Ectodermal cell (in vitro differentiated cells): ENCODE measurements around the gene HIVEP1.

Experiments
- H3K27ac ChIP-seq: 2 replicates; pipeline ENCODE4 v1.7.0; 2013; ENCODE audit warnings: mild to moderate bottlenecking, low read depth, low read length; ENCODE audit not compliant: insufficient read depth, poor library complexity, severe bottlenecking
- H3K27me3 ChIP-seq: 2 replicates; pipeline ENCODE4 v1.7.0; 2013; ENCODE audit warnings: mild to moderate bottlenecking, low read length; ENCODE audit not compliant: insufficient read depth, control insufficient read depth, poor library complexity, severe bottlenecking
- H3K36me3 ChIP-seq: one replicate; pipeline ENCODE4 v1.7.0; 2013; ENCODE audit warnings: low read length; ENCODE audit not compliant: control insufficient read depth, insufficient read depth
- H3K4me1 ChIP-seq: one replicate; pipeline ENCODE4 v1.7.0; 2013; ENCODE audit warnings: low read length; ENCODE audit not compliant: control insufficient read depth, insufficient read depth
- H3K4me3 ChIP-seq: 2 replicates; pipeline ENCODE4 v1.7.0; 2013; ENCODE audit warnings: low read depth, low read length, control low read depth; ENCODE audit not compliant: insufficient read depth
- H3K9me3 ChIP-seq: 2 replicates; pipeline ENCODE4 v1.7.0; 2013; ENCODE audit warnings: mild to moderate bottlenecking, low read length, moderate library complexity; ENCODE audit not compliant: control insufficient read depth
- WGBS, 2 experiments: methylation state at CpG; one replicate each; pipeline ENCODE4 v1.1.7; 2013; ENCODE audit warnings: missing lambda C conversion rate in 2 of 2; 5-methylcytosine and 5-hydroxymethylcytosine counted together

The HIVEP1 gene

DNA sequence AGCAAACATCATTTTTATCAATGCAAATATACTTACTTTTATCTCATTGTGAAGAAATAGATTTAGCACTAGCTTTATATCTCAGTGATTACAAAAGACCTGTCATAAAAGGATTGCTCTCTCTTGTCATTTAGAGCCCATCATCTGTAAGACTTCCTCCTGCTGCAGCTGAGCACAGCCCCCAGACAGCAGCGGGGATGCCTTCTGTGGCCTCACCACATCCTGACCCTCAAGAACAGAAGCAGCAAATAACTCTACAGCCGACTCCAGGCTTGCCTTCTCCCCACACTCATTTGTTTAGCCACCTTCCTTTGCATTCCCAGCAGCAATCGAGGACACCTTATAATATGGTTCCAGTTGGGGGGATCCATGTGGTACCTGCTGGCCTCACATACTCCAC is 151.0 kb downstream of the HIVEP1 start:
- Histone ChIP-seq H3K4me1 (no peaks in the 10 kb centered on the region), H3K36me3 (peaks cover 9% of the 10 kb centered on the region), H3K27ac (no peak overlapping the region), H3K4me3 (no peak overlapping the region), H3K27me3 (no peaks in the 10 kb centered on the region), H3K9me3 (no peaks in the 10 kb centered on the region)
- WGBS, 2 experiments = 92 to 96% methylated on average over 3 of the region's 3 CpGs

DNA sequence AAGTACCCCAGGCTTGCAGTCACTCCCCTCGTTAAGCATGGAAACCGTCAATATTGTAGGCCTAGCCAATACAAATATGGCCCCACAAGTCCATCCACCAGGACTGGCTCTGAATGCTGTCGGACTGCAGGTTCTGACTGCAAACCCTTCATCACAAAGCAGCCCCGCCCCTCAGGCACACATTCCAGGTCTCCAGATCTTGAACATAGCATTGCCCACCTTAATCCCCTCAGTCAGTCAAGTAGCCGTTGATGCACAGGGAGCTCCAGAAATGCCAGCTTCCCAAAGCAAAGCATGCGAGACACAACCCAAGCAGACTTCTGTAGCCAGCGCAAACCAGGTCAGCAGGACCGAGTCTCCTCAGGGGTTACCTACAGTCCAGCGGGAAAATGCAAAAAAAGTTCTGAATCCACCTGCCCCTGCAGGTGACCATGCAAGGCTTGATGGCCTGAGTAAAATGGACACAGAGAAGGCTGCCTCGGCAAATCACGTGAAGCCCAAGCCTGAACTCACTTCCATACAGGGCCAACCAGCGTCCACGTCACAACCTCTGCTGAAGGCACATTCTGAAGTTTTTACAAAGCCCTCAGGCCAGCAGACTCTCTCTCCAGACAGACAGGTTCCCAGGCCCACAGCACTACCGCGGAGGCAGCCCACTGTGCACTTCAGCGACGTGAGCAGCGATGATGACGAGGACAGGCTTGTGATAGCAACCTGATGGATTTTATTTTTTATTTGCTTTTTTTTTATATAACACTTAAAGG is 151.8 kb downstream of the HIVEP1 start:
- H3K36me3 ChIP-seq = peaks cover 9% of the 10 kb centered on the region
- 94 to 96% methylated on average over 19 of the region's 19 CpGs for WGBS, 2 experiments
- no peaks in the 10 kb centered on the region for H3K27me3 ChIP-seq
- H3K4me3 ChIP-seq = no peak overlapping the region
- no peaks in the 10 kb centered on the region for H3K9me3 ChIP-seq
- no peaks in the 10 kb centered on the region for H3K4me1 ChIP-seq
- no peak overlapping the region for H3K27ac ChIP-seq

GRCh38 chr6:12164508-12164770 is 152.3 kb downstream of the HIVEP1 start:
- peaks cover 9% of the 10 kb centered on the region for H3K36me3 ChIP-seq
- no peak overlapping the region for H3K27ac ChIP-seq
- H3K27me3 ChIP-seq = no peaks in the 10 kb centered on the region
- no peaks in the 10 kb centered on the region for H3K4me1 ChIP-seq
- H3K9me3 ChIP-seq = no peaks in the 10 kb centered on the region
- H3K4me3 ChIP-seq = no peak overlapping the region

DNA sequence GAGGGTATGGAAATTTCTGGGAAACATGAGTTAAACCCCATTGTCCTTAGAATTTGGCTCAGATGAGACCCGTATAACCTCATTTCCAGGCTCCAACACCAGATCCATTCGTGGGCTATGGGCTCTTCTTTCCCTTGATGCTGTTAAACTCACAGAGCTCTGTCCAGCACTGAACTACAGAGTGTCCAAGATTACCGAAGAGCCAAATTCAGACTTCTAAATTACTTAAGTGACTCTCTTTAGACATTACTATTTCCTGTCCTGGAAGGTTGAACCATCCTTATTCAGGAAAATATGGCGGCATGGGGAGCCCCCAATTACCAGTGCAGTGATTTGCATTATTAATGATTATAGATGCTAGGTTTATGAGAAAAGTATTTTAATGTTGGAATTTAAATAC is 153.2 kb downstream of the HIVEP1 start:
- no peaks in the 10 kb centered on the region for H3K4me1 ChIP-seq
- H3K27me3 ChIP-seq = no peaks in the 10 kb centered on the region
- no peak overlapping the region for H3K27ac ChIP-seq
- no peak overlapping the region for H3K4me3 ChIP-seq
- peaks cover 9% of the 10 kb centered on the region for H3K36me3 ChIP-seq
- WGBS, 2 experiments = 94 to 96% methylated on average over 3 to 4 of the region's 4 CpGs
- H3K9me3 ChIP-seq = no peaks in the 10 kb centered on the region

DNA sequence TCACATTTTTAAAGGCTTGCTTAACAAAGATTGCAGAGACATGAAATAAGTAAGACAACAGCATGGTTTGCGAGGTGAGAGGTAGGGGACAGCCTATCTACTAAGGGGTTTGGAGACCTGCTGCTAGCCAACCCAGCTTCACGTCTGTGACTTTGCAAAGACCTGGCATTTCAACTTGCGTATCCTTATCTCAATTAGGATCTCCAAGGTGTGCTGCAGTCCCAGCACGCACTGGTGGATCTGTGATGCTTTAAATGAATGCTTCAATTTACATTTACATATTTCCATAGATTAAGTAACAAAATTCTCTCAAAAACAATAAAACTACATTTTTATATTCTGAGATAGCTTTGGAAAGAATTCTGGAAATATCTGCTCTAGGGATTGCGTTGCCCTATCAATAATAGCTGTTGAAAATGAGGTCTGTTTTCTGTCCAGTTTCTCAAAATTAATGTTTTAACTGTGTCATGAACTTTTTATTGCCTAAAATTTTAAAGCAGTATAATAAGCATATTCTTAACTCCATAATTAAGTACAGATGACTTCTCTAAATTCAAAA is 153.7 kb downstream of the HIVEP1 start:
- H3K4me3 ChIP-seq = no peak overlapping the region
- H3K36me3 ChIP-seq = peaks cover 9% of the 10 kb centered on the region
- no peaks in the 10 kb centered on the region for H3K9me3 ChIP-seq
- no peaks in the 10 kb centered on the region for H3K27me3 ChIP-seq
- no peaks in the 10 kb centered on the region for H3K4me1 ChIP-seq
- no peak overlapping the region for H3K27ac ChIP-seq
- 92 to 97% methylated on average over 3 to 5 of the region's 5 CpGs for WGBS, 2 experiments

- H3K9me3 ChIP-seq = no peaks in the 10 kb centered on the region
- 86 to 92% methylated on average over 1 of the region's 1 CpG for WGBS, 2 experiments
- peaks cover 8% of the 10 kb centered on the region for H3K4me1 ChIP-seq
- H3K4me3 ChIP-seq = no peak overlapping the region
- H3K27ac ChIP-seq = no peak overlapping the region
- H3K36me3 ChIP-seq = peaks cover under 1% of the 10 kb centered on the region
- no peaks in the 10 kb centered on the region for H3K27me3 ChIP-seq
These were observed 157.3 kb downstream of the HIVEP1 start for GRCh38 chr6:12169377-12169776.

- no peaks in the 10 kb centered on the region for H3K27me3 ChIP-seq
- H3K27ac ChIP-seq = no peak overlapping the region
- no peaks in the 10 kb centered on the region for H3K36me3 ChIP-seq
- peaks cover 8% of the 10 kb centered on the region for H3K4me1 ChIP-seq
- H3K9me3 ChIP-seq = no peaks in the 10 kb centered on the region
- no peak overlapping the region for H3K4me3 ChIP-seq
- WGBS, 2 experiments = 92 to 93% methylated on average over 13 of the region's 13 CpGs
These were observed 158.4 kb downstream of the HIVEP1 start for GRCh38 chr6:12170351-12171092.

- H3K27me3 ChIP-seq = no peaks in the 10 kb centered on the region
- peaks cover 8% of the 10 kb centered on the region for H3K4me1 ChIP-seq
- WGBS, 2 experiments = 86 to 89% methylated on average over 5 of the region's 5 CpGs
- H3K36me3 ChIP-seq = no peaks in the 10 kb centered on the region
- H3K9me3 ChIP-seq = no peaks in the 10 kb centered on the region
- no peak overlapping the region for H3K27ac ChIP-seq
- no peak overlapping the region for H3K4me3 ChIP-seq
These were observed 159.6 kb downstream of the HIVEP1 start for GRCh38 chr6:12171717-12172116.

DNA sequence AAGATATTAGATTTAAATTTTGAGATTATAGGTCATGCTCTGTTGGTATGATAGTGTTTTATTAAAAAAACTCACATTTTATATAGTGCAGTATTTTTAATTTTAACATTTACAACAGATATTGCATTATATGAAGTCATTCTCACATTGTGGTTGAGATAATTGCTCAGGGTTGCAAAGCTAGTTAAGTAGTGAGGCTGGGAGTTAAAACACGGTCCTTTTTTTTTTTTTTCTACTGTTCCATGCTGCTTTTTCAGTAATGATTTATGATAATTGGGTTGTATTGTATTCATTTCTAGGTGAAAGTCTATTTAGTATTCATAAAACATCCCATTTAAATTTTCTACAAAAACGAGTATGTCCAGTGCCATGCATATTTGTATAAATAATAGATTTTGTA is 160.5 kb downstream of the HIVEP1 start:
- H3K4me3 ChIP-seq = no peak overlapping the region
- H3K36me3 ChIP-seq = no peaks in the 10 kb centered on the region
- no peaks in the 10 kb centered on the region for H3K9me3 ChIP-seq
- H3K27ac ChIP-seq = no peak overlapping the region
- 92% methylated on average over 1 of the region's 2 CpGs; no CpG with 5 or more reads in 1 of the 2 experiments for WGBS, 2 experiments
- no peaks in the 10 kb centered on the region for H3K27me3 ChIP-seq
- H3K4me1 ChIP-seq = peaks cover 8% of the 10 kb centered on the region

DNA sequence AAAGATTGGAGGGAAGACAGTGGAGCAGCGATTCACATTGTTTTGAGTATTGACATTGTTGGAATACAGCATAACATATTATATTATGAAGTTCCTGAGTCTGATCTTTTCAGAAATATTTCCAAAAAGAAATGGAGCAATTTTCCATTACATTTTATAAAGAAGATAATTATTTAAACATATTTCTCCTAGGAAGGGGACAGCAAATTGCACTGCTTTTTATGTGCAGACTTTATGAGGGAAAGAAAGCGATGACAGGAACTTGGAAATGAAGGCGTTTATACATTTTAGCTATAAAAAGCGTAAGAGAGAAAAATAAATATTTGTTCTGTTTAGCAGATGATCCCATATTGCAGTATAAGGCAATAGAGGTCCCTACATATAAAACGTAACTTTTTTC is 161.1 kb downstream of the HIVEP1 start:
- Histone ChIP-seq H3K4me3 (no peak overlapping the region), H3K27me3 (no peaks in the 10 kb centered on the region), H3K27ac (no peak overlapping the region), H3K36me3 (no peaks in the 10 kb centered on the region), H3K4me1 (peaks cover 8% of the 10 kb centered on the region), H3K9me3 (no peaks in the 10 kb centered on the region)
- 91 to 94% methylated on average over 4 of the region's 5 CpGs for WGBS, 2 experiments
